H9 (cell line): ENCODE measurements around the gene FARP2. TPM values are rescaled to one million over a fixed set of nuclear protein-coding genes. Genes with fewer than 3 reads are reported as not detected.

ENCODE experiments used
- DNase-seq: peaks from one replicate; pipeline ENCODE4 v3.0.0-alpha.2; 2017
- H2AFZ ChIP-seq: one replicate; pipeline ENCODE4 v1.6.1; 2013; ENCODE audit warnings: mild to moderate bottlenecking, low read length, control low read depth, moderate library complexity
- H2AK5ac ChIP-seq: 2 replicates; pipeline ENCODE4 v1.6.1; 2013; ENCODE audit warnings: low read length, control low read depth, mixed read lengths; ENCODE audit not compliant: insufficient read length
- H2BK120ac ChIP-seq: one replicate; pipeline ENCODE4 v1.6.1; 2013; ENCODE audit warnings: low read depth, mild to moderate bottlenecking, low read length, control low read depth, inconsistent platforms; ENCODE audit not compliant: poor library complexity, severe bottlenecking
- H2BK12ac ChIP-seq: 2 replicates; pipeline ENCODE4 v1.6.1; 2013; ENCODE audit warnings: low read length, control low read depth, mixed read lengths, low read depth; ENCODE audit not compliant: insufficient read length
- H2BK15ac ChIP-seq: 2 replicates; pipeline ENCODE4 v1.6.1; 2013; ENCODE audit warnings: low read depth, low read length, control low read depth
- H2BK20ac ChIP-seq: one replicate; pipeline ENCODE4 v1.6.1; 2013; ENCODE audit warnings: low read depth, mild to moderate bottlenecking, low read length, control low read depth, inconsistent platforms; ENCODE audit not compliant: poor library complexity, severe bottlenecking
- H2BK5ac ChIP-seq: 2 replicates; pipeline ENCODE4 v1.6.1; 2013; ENCODE audit warnings: low read length, control low read depth, mixed read lengths; ENCODE audit not compliant: insufficient read length
- H3K14ac ChIP-seq: 2 replicates; pipeline ENCODE4 v1.6.1; 2013; ENCODE audit warnings: low read length, control low read depth; ENCODE audit not compliant: insufficient read depth
- H3K18ac ChIP-seq: 2 replicates; pipeline ENCODE4 v1.6.1; 2013; ENCODE audit warnings: low read depth, mild to moderate bottlenecking, mixed read lengths, low read length, control low read depth; ENCODE audit not compliant: insufficient read length
- H3K23ac ChIP-seq: 2 replicates; pipeline ENCODE4 v1.6.1; 2013; ENCODE audit warnings: low read length, control low read depth, mixed read lengths, low read depth; ENCODE audit not compliant: insufficient read length
- H3K23me2 ChIP-seq: 2 replicates; pipeline ENCODE4 v1.6.1; 2013; ENCODE audit warnings: low read depth, mild to moderate bottlenecking, mixed read lengths, low read length, control low read depth; ENCODE audit not compliant: insufficient read length, poor library complexity, severe bottlenecking
- H3K27ac ChIP-seq: 2 replicates; pipeline ENCODE4 v1.5.1; 2013; ENCODE audit warnings: low read length, control low read depth, mixed read lengths, low read depth; ENCODE audit not compliant: insufficient read length
- H3K27me3 ChIP-seq: 2 replicates; pipeline ENCODE4 v1.6.1; 2013; ENCODE audit warnings: low read length, control low read depth, inconsistent platforms; ENCODE audit not compliant: insufficient read depth
- H3K4ac ChIP-seq: 2 replicates; pipeline ENCODE4 v1.6.1; 2013; ENCODE audit warnings: low read depth, mild to moderate bottlenecking, control low read depth, inconsistent platforms, low read length, moderate library complexity
- H3K4me1 ChIP-seq: 2 replicates; pipeline ENCODE4 v1.6.1; 2013; ENCODE audit warnings: low read length, control low read depth, inconsistent platforms; ENCODE audit not compliant: insufficient read depth
- H3K4me2 ChIP-seq: 2 replicates; pipeline ENCODE4 v1.6.1; 2013; ENCODE audit warnings: low read length, control low read depth, mixed read lengths; ENCODE audit not compliant: insufficient read length, insufficient read depth
- H3K56ac ChIP-seq: 2 replicates; pipeline ENCODE4 v1.6.1; 2013; ENCODE audit warnings: low read depth, mild to moderate bottlenecking, mixed read lengths, low read length, control low read depth; ENCODE audit not compliant: insufficient read length
- H3K79me1 ChIP-seq: 2 replicates; pipeline ENCODE4 v1.6.1; 2013; ENCODE audit warnings: low read depth, mild to moderate bottlenecking, moderate library complexity, low read length, control low read depth, inconsistent platforms; ENCODE audit not compliant: insufficient read depth, poor library complexity, severe bottlenecking
- H3K79me2 ChIP-seq: 2 replicates; pipeline ENCODE4 v1.6.1; 2013; ENCODE audit warnings: low read length, control low read depth, inconsistent platforms; ENCODE audit not compliant: insufficient read depth
- H3K9ac ChIP-seq: 2 replicates; pipeline ENCODE4 v1.6.1; 2013; ENCODE audit warnings: low read length, control low read depth, mixed read lengths; ENCODE audit not compliant: insufficient read length; ENCODE audit errors: extremely low read depth
- H3K9me3 ChIP-seq: one replicate; pipeline ENCODE4 v1.6.1; 2013; ENCODE audit warnings: low read depth, low read length, inconsistent platforms; ENCODE audit not compliant: control insufficient read depth
- H3T11ph ChIP-seq: one replicate; pipeline ENCODE4 v1.6.1; 2013; ENCODE audit warnings: mild to moderate bottlenecking, low read length, control low read depth, inconsistent platforms
- H4K20me1 ChIP-seq: one replicate; pipeline ENCODE4 v1.6.1; 2013; ENCODE audit not compliant: control insufficient read depth, insufficient read length, insufficient read depth
- H4K5ac ChIP-seq: 2 replicates; pipeline ENCODE4 v1.6.1; 2013; ENCODE audit warnings: low read depth, mild to moderate bottlenecking, mixed read lengths, low read length, control low read depth; ENCODE audit not compliant: insufficient read length
- H4K8ac ChIP-seq: replicated peaks from 2 replicates; pipeline ENCODE4 v1.6.1; 2013; ENCODE audit warnings: low read length, control low read depth, mixed read lengths, low read depth; ENCODE audit not compliant: insufficient read length
- H4K91ac ChIP-seq: 2 replicates; pipeline ENCODE4 v1.6.1; 2013; ENCODE audit warnings: low read depth, mild to moderate bottlenecking, moderate library complexity, mixed read lengths, low read length, control low read depth; ENCODE audit not compliant: insufficient read length
- H3K27ac Mint-ChIP-seq, 3 experiments: 2 replicates in 2 of 3; 3 replicates in 1 of 3; pipeline ENCODE4 v1.8.0; 2020 to 2021; ENCODE audit warnings: mixed read lengths in 3 of 3, mild to moderate bottlenecking in 1 of 3, moderate library complexity in 1 of 3
- H3K27me3 Mint-ChIP-seq: 2 replicates; pipeline ENCODE4 v1.8.0; 2021; ENCODE audit warnings: low read depth, mild to moderate bottlenecking, moderate library complexity, mixed read lengths
- H3K36me3 Mint-ChIP-seq, 3 experiments: 2 replicates in 2 of 3; 3 replicates in 1 of 3; pipeline ENCODE4 v1.8.0; 2020 to 2021; ENCODE audit warnings: low read depth in 3 of 3, mixed read lengths in 3 of 3; ENCODE audit not compliant: insufficient read depth in 1 of 3
- H3K4me1 Mint-ChIP-seq, 2 experiments: 2 replicates each; pipeline ENCODE4 v1.8.0; 2020; ENCODE audit warnings: mixed read lengths in 2 of 2
- H3K4me3 Mint-ChIP-seq, 2 experiments: 2 replicates in 1 of 2; 3 replicates in 1 of 2; pipeline ENCODE4 v1.8.0; 2020 to 2021; ENCODE audit warnings: mild to moderate bottlenecking in 2 of 2, mixed read lengths in 2 of 2, moderate library complexity in 1 of 2
- H3K9me3 Mint-ChIP-seq, 2 experiments: 2 replicates in 1 of 2; 3 replicates in 1 of 2; pipeline ENCODE4 v1.8.0; 2020; ENCODE audit warnings: mild to moderate bottlenecking in 2 of 2, mixed read lengths in 2 of 2, moderate library complexity in 1 of 2
- CTCF ChIP-seq: fragments of 200-600 bp; sonication (generic); conservative IDR thresholded peaks from 3 replicates; pipeline ENCODE4 v1.8.0; 2021; ENCODE audit warnings: antibody characterized with exemption, mild to moderate bottlenecking
- WGBS: extraction: QIAGEN DNeasy Blood & Tissue Kit; methylation state at CpG from one replicate; pipeline ENCODE4 v1.1.7; 2013; ENCODE audit warnings: missing lambda C conversion rate, low lambda C conversion rate, mixed read lengths; ENCODE audit not compliant: insufficient read length; ENCODE audit errors: extremely low coverage; 5-methylcytosine and 5-hydroxymethylcytosine counted together
- total RNA-seq: library from RNA; stranded (reverse); gene quantifications from 2 replicates; pipeline ENCODE4 v1.2.1, GENCODE V29; 2021

FARP2 gene
- total RNA-seq, 1 experiment from 2014 or later = 33.9 TPM

- H3K9ac ChIP-seq = no peak overlapping the region
- no peaks in the 10 kb centered on the region for H3K9me3 ChIP-seq
- no peak overlapping the region for H3K4ac ChIP-seq
- H3K79me1 ChIP-seq = no peaks in the 10 kb centered on the region
- H4K20me1 ChIP-seq = no peaks in the 10 kb centered on the region
- no peak overlapping the region for H3K23ac ChIP-seq
- no peak overlapping the region for H2BK12ac ChIP-seq
- H4K91ac ChIP-seq = no peak overlapping the region
- no peaks in the 10 kb centered on the region for H3K9me3 Mint-ChIP-seq
- H4K5ac ChIP-seq = no peak overlapping the region
- no peak overlapping the region for H3K4me2 ChIP-seq
- no peak overlapping the region for H4K8ac ChIP-seq
- no peak overlapping the region for H2BK15ac ChIP-seq
- no peak for DNase-seq
- H3K27me3 ChIP-seq = no peaks in the 10 kb centered on the region
- no peaks in the 10 kb centered on the region for H3K23me2 ChIP-seq
- no peak overlapping the region for H3T11ph ChIP-seq
- no peaks in the 10 kb centered on the region for H3K4me1 ChIP-seq
- WGBS = no CpG with 5 or more reads among the region's 3 CpGs
- H3K36me3 Mint-ChIP-seq = no peaks in the 10 kb centered on the region; a peak in 1 of 7 replicates
- H3K27ac Mint-ChIP-seq = no peak overlapping the region
- H2AK5ac ChIP-seq = no peak overlapping the region
- no peak overlapping the region for H2BK120ac ChIP-seq
- H2BK20ac ChIP-seq = no peak overlapping the region
- H3K79me2 ChIP-seq = no peaks in the 10 kb centered on the region
- H3K27ac ChIP-seq = no peak overlapping the region
- no peak overlapping the region for H3K4me3 Mint-ChIP-seq
- H3K18ac ChIP-seq = no peak overlapping the region
- H3K56ac ChIP-seq = no peak overlapping the region
- peaks cover 2 to 9% of the 10 kb centered on the region in 2 experiments; a peak in 2 of 4 replicates for H3K4me1 Mint-ChIP-seq
- H3K27me3 Mint-ChIP-seq = no peaks in the 10 kb centered on the region; the same call in none of the 2 replicates
- no peak for TF ChIP-seq CTCF
- H3K14ac ChIP-seq = no peak overlapping the region
- no peak overlapping the region for H2AFZ ChIP-seq
- no peak overlapping the region for H2BK5ac ChIP-seq
Measured at GRCh38 chr2:241460631-241461030, 104.5 kb downstream of the FARP2 start.
